ENCODE results near the gene MBOAT2. TPM values are rescaled to one million over a fixed set of nuclear protein-coding genes. Genes with fewer than 3 reads are reported as not detected.
"Not testable (repeated sequence)": the region's sequence is repeated elsewhere in the genome, so short reads cannot be mapped to it uniquely, and the experiment has no call there.

MBOAT2 gene
- total and polyA plus RNA-seq, 4 donors = 0.57 to 65.5 (median 3.2) TPM

GRCh38 chr2:8915941-8916340, 87.5 kb downstream of the MBOAT2 start (continued):
- TF ChIP-seq REST (IDR thresholded peaks at IDR 0.05) = no peak
- TF ChIP-seq RAD21 (IDR thresholded peaks at IDR 0.05) = no peak
- TF ChIP-seq, protein P1, sequence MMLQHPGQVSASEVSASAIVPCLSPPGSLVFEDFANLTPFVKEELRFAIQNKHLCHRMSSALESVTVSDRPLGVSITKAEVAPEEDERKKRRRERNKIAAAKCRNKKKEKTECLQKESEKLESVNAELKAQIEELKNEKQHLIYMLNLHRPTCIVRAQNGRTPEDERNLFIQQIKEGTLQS (IDR thresholded peaks at IDR 0.05) = no peak

DNA sequence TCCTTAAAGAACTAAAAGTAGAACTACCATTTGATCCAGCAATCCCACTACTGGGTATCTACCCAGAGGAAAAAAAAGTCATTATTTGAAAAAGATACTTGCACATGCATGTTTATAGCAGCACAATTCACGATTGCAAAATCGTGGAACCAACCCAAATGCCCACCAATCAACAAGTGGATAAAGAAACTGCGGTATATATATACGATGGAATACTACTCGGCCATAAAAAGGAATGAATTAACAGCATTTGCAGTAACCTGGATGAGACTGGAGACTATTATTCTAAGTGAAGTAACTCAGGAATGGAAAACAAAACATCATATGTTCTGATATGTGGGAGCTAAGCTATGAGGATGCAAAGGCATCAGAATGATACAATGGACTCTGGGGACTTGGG, 89.7 kb downstream of the MBOAT2 start:
- H3K4me1 ChIP-seq (ENCODE audit: control insufficient read depth in 4 of 4, insufficient read depth in 4 of 4, low read length in 3 of 4); H3K27me3 ChIP-seq (ENCODE audit: control insufficient read depth in 4 of 4, insufficient read depth in 4 of 4, low read length in 3 of 4); DNase-seq (ENCODE audit: low spot score); H3K9me3 ChIP-seq (ENCODE audit: control insufficient read depth in 4 of 4, low read length in 3 of 4); H3K9ac ChIP-seq (ENCODE audit: low read depth in 1 of 2, low read length in 2 of 2); H3K4me3 ChIP-seq (ENCODE audit: low read depth in 1 of 3, low read length in 3 of 3); H3K36me3 ChIP-seq (ENCODE audit: control insufficient read depth in 4 of 4, insufficient read depth in 3 of 4, low read depth in 1 of 4, low read length in 3 of 4); H3K27ac ChIP-seq (ENCODE audit: low read depth in 1 of 2, low read length in 2 of 2): not testable (repeated sequence)
- 86% methylated on average over 5 of the region's 5 CpGs for whole genome bisulfite sequencing

DNA sequence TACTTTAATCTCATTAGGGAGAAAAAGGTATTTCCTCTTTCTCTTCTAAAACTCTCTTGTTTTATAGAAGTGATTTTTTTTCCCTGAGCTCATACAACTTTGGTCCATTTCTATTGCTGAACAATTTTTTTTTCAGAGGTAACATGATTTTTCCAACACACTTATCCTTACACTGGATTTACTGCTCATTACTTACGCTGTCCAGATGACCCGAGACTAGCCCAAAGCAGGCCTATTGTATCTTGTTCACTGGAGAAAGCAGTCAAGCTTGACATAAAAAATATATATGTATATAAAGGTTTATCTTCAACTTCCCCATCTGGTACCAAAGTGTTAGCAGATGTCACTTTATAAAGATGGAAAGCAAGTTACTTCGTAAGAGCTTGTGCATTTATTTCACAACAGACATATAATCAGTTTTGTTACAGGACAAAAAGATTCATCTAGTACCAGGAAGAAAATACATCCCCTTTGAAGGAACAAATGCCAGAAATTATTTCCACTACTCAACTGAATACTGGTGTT, 95.7 kb downstream of the MBOAT2 start:
- Histone ChIP-seq H3K36me3 (ENCODE audit: control insufficient read depth in 4 of 4, insufficient read depth in 3 of 4, low read depth in 1 of 4, low read length in 3 of 4) (no peaks in the 10 kb centered on the region), H3K27ac (ENCODE audit: low read depth in 1 of 2, low read length in 2 of 2) (no peak overlapping the region), H3K4me3 (ENCODE audit: low read depth in 1 of 3, low read length in 3 of 3) (no peak overlapping the region), H3K27me3 (ENCODE audit: control insufficient read depth in 4 of 4, insufficient read depth in 4 of 4, low read length in 3 of 4) (peaks cover 0 to 3% (median 0%) of the 10 kb centered on the region in 4 donors), H3K9ac (ENCODE audit: low read depth in 1 of 2, low read length in 2 of 2) (no peak overlapping the region), H3K4me1 (ENCODE audit: control insufficient read depth in 4 of 4, insufficient read depth in 4 of 4, low read length in 3 of 4) (no peaks in the 10 kb centered on the region), H3K9me3 (ENCODE audit: control insufficient read depth in 4 of 4, low read length in 3 of 4) (peaks cover 4 to 9% (median 5%) of the 10 kb centered on the region in 4 donors)
- DNase-seq (ENCODE audit: low spot score) = no peak
- WGBS = 89% methylated on average over 3 of the region's 3 CpGs
- TF ChIP-seq EGR1 (IDR thresholded peaks at IDR 0.05; ENCODE audit: low read depth in 2 of 2) = no peak
- TF ChIP-seq MAX (IDR thresholded peaks at IDR 0.05) = no peak
- no peak for TF ChIP-seq HNF4A (conservative IDR thresholded peaks at IDR 0.05)
- TF ChIP-seq, protein P1 (IDR thresholded peaks at IDR 0.05) = no peak
- no peak for TF ChIP-seq FOXA2 (IDR thresholded peaks at IDR 0.05)

DNA sequence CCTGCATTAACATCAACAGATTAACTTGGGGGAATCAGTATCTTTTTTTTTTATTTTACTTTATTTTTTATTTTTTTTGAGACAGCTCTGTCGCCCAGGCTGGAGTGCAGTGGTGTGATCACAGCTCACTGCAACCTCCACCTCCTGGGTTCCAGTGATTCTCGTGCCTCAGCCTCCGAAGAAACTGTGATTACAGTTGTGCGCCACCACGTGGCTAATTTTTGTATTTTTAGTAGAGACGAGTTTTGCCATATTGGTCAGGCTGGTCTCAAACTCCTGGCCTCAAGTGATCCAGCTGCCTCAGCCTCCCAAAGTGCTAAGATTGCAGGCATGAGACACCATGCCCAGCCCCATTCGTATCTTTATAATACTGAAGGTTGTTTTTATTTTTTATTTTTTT, 99.6 kb downstream of the MBOAT2 start:
- WGBS = 90% methylated on average over 7 of the region's 7 CpGs
- not testable (repeated sequence) for DNase-seq (ENCODE audit: low spot score)

GRCh38 chr2:8902757-8903156, 100.7 kb downstream of the MBOAT2 start:
- H3K4me1 ChIP-seq (ENCODE audit: control insufficient read depth in 4 of 4, insufficient read depth in 4 of 4, low read length in 3 of 4) = not testable (repeated sequence)

More for the DNA sequence above, 99.6 kb downstream of the MBOAT2 start:
- H3K27ac ChIP-seq (ENCODE audit: low read depth in 1 of 2, low read length in 2 of 2); H3K9me3 ChIP-seq (ENCODE audit: control insufficient read depth in 4 of 4, low read length in 3 of 4); H3K4me1 ChIP-seq (ENCODE audit: control insufficient read depth in 4 of 4, insufficient read depth in 4 of 4, low read length in 3 of 4); H3K36me3 ChIP-seq (ENCODE audit: control insufficient read depth in 4 of 4, insufficient read depth in 3 of 4, low read depth in 1 of 4, low read length in 3 of 4); H3K9ac ChIP-seq (ENCODE audit: low read depth in 1 of 2, low read length in 2 of 2); H3K4me3 ChIP-seq (ENCODE audit: low read depth in 1 of 3, low read length in 3 of 3); H3K27me3 ChIP-seq (ENCODE audit: control insufficient read depth in 4 of 4, insufficient read depth in 4 of 4, low read length in 3 of 4): not testable (repeated sequence)

GRCh38 chr2:8897206-8897605, 106.3 kb downstream of the MBOAT2 start:
- H3K4me1 ChIP-seq (ENCODE audit: control insufficient read depth in 4 of 4, insufficient read depth in 4 of 4, low read length in 3 of 4); H3K27ac ChIP-seq (ENCODE audit: low read depth in 1 of 2, low read length in 2 of 2); H3K36me3 ChIP-seq (ENCODE audit: control insufficient read depth in 4 of 4, insufficient read depth in 3 of 4, low read depth in 1 of 4, low read length in 3 of 4); H3K9ac ChIP-seq (ENCODE audit: low read depth in 1 of 2, low read length in 2 of 2); DNase-seq (ENCODE audit: low spot score); H3K27me3 ChIP-seq (ENCODE audit: control insufficient read depth in 4 of 4, insufficient read depth in 4 of 4, low read length in 3 of 4); H3K9me3 ChIP-seq (ENCODE audit: control insufficient read depth in 4 of 4, low read length in 3 of 4); H3K4me3 ChIP-seq (ENCODE audit: low read depth in 1 of 3, low read length in 3 of 3): not testable (repeated sequence)
- 50% methylated on average over 1 of the region's 1 CpG for WGBS

More at GRCh38 chr2:8902757-8903156, 100.7 kb downstream of the MBOAT2 start:
- not testable (repeated sequence) for H3K4me3 ChIP-seq (ENCODE audit: low read depth in 1 of 3, low read length in 3 of 3); H3K9me3 ChIP-seq (ENCODE audit: control insufficient read depth in 4 of 4, low read length in 3 of 4); DNase-seq (ENCODE audit: low spot score); H3K27me3 ChIP-seq (ENCODE audit: control insufficient read depth in 4 of 4, insufficient read depth in 4 of 4, low read length in 3 of 4); H3K9ac ChIP-seq (ENCODE audit: low read depth in 1 of 2, low read length in 2 of 2); H3K27ac ChIP-seq (ENCODE audit: low read depth in 1 of 2, low read length in 2 of 2); H3K36me3 ChIP-seq (ENCODE audit: control insufficient read depth in 4 of 4, insufficient read depth in 3 of 4, low read depth in 1 of 4, low read length in 3 of 4)
- 93% methylated on average over 7 of the region's 7 CpGs for WGBS

- H3K4me3 ChIP-seq (ENCODE audit: low read depth in 1 of 3, low read length in 3 of 3); H3K9ac ChIP-seq (ENCODE audit: low read depth in 1 of 2, low read length in 2 of 2); H3K9me3 ChIP-seq (ENCODE audit: control insufficient read depth in 4 of 4, low read length in 3 of 4); H3K4me1 ChIP-seq (ENCODE audit: control insufficient read depth in 4 of 4, insufficient read depth in 4 of 4, low read length in 3 of 4); H3K27me3 ChIP-seq (ENCODE audit: control insufficient read depth in 4 of 4, insufficient read depth in 4 of 4, low read length in 3 of 4); H3K27ac ChIP-seq (ENCODE audit: low read depth in 1 of 2, low read length in 2 of 2); H3K36me3 ChIP-seq (ENCODE audit: control insufficient read depth in 4 of 4, insufficient read depth in 3 of 4, low read depth in 1 of 4, low read length in 3 of 4); DNase-seq (ENCODE audit: low spot score): not testable (repeated sequence)
- 62% methylated on average over 5 of the region's 5 CpGs for WGBS
These were observed 106.8 kb downstream of the MBOAT2 start for GRCh38 chr2:8896671-8897070.
